Activated T-cell treated with anti-CD3 and anti-CD28 coated beads for 1 hour (primary cell): Measurements from ENCODE around the gene KDM4C.

Experiments used
- DNase-seq: peaks from one replicate; pipeline ENCODE4 v3.0.0-alpha.2; 2020; ENCODE audit warnings: low read depth

The KDM4C gene

DNA sequence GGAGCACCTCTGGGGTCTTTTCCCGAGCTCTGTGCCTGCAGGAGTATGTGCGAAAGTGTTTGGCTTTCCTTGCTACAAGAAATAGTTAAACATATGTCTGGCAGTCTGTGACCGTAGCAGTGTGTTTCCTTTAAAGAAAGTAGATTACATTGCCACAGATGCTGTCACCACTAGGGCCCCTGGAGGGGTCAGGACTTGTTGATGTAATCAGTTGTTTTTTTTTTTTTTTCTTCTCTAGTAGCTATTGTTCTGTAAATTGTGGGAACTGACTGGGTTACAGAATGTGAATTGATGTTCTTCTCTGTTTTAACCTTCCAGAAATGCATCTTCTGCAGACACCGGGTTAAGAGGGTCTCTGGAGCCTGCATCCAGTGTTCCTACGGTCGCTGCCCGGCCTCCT lies 345.6 kb downstream of the KDM4C start:
- no peak for DNase-seq

DNA sequence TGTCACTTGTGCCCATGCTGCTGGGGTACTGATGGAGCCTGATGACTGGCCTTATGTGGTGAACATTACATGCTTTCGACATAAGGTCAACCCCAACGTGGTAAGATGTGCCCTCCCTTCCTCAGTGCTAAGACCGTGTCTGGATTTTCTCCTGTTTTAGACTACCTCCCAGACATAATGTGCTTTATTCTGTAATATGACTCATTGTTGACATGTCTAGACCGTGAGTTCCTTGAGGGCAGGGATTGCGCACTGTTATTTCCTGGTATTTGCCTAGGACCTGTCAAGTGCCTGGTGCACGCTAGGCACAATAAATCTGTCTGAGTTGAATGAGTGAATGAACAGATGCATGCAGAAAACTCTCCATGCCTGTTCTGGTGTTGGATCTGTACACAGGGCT lies 346.0 kb downstream of the KDM4C start:
- DNase-seq: no peak

DNA sequence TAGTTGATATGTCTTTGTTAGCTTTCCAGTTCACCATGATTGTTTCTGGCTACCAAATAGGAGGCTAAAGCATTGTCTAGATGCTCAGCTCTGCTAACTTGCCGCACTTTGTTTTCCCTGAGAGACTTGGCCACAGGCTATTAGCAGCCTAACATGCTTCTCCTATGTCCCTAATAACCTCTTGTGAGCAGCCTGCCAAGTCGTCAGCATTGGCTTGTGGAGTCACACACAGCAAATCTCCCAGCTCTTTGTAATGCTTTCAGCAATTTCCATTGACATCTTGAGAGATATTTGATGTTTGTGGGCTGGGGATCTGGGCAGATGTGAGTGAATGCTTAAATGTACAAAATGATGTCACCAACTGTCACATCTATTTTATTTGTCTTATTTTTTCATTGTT lies 346.9 kb downstream of the KDM4C start:
- no peak for DNase-seq

DNA sequence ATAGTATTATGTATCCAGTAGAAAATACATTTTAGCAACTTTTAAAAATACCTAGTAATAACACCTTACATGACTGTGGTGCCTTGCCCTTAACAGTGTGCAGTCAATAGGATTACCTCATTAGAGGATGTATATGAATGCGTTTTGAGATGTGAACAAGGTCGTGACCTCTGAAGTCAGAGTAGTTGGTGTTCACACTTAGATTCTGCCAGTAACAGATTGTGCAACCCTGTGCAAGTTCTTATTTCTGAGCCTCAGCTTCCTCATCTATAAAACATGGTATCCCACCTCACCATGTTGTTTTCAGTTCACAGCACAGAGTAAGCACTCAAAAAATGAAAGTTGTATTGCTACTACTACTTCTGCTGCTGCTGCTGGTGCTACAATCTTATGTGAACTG lies 347.3 kb downstream of the KDM4C start:
- no peak for DNase-seq

DNA sequence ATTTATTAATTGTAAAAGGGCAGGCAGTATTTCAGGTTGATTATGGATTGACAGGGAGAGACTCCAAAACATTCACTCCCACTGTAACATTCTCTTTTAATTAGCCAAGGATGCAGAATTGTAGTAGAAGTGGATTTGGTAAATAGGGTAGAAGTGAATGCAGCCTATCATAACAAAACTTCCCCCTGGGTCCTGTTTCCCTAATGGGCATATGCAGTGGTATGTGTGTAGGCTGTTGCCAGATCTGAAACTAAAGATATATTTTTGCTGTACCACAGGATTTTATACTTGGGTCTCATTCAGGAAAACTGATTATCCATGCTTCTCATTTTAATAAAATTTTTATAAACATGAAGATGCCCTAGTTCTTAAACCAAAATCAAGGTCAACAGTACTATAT lies 351.2 kb downstream of the KDM4C start:
- no peak for DNase-seq

DNA sequence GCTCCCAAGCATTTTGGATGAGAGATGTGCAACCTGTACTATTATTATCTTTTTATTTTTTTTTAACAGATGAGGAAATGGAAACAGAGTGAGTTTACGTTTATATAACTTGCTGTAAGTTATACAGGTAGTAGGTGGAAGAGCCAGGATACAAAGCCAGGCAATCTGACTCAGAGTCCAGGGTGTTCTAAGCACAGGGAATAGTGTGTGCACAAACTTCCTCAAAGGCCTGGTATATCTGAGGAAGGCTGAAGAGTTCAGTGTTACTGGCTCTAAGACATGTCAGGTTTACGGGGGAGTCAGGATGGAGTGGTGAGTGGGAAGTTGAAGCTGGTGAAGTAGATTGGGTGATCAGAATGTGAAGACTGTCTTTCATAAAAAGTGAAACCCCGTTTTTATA lies 353.6 kb downstream of the KDM4C start:
- no peak for DNase-seq

DNA sequence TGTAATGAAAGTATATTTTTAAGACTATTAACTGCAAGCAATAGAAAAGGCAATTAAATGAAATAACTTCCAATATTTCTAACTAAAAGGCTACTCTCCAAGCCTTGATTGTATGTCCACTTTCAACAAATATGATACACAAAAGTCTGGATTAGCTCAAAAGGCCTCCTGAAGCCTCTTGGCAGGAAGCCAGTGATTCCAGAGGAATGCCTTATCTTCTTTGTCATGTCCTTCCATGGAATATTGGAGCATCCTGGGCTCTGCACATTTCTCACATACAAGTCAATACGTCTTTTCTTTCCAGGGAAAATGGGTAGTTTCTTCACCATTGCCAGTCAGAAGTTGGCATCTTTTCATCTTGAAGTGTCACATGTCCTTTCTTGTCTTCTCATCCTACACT lies 357.8 kb downstream of the KDM4C start:
- no peak for DNase-seq

DNA sequence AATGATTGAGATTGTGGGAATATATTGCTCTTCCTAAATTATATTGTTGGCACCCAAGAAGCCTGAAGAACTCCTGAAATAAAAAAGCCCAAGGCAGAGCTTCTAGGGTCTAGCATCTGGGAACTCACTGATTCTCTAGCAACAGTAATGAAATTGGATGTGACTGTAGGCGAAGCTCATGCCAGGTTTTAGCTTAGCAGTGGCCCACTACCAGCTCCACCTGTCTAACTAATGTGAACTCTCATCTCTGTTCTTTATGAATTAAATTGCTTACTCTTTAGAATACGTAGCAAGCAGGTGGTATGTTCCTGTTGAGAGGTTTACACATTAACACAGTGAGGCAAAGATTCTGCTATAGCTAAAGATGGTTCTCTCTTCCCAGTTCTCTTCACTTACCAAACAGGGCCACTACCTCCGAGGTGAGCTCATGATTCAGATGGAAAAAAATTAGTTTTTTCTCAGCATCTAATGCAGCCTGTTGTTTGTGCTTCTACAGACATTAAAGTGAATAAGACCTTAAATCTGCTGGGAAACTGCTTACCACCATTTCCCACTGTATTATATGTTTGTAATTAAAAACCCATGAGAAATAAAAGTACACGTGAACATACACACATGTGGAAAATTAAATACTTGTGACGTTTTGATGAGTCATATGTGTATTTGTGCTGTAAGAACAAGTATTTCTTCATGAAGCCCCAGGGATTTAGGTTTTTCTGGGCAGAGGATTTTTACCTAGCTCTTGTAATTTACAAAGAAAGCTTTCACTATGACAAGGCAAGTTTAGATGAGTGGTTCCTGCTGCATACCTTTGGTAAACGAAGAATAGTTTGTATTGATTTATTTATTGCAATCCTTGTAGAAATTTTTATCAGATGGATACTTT lies 360.1 kb downstream of the KDM4C start:
- no peak for DNase-seq

DNA sequence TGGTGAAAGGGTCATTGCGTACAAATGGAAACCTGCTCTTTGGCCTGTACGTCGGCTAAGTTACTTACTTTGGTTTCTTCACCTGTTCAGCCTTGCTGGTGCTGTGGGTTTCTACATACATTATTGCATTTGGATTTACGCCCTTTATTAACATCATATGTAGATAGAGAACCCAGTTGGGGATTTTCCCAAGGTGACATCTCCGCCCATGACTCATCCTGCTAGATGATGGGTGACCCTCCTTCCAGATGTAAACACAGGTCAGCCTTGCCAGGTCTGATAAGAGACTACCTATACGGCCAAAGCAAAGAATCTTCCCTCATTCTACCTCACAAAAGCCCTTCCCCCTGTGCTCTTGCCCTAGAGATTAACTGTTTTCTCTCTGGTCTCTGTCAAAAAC lies 360.9 kb downstream of the KDM4C start:
- DNase-seq: no peak

DNA sequence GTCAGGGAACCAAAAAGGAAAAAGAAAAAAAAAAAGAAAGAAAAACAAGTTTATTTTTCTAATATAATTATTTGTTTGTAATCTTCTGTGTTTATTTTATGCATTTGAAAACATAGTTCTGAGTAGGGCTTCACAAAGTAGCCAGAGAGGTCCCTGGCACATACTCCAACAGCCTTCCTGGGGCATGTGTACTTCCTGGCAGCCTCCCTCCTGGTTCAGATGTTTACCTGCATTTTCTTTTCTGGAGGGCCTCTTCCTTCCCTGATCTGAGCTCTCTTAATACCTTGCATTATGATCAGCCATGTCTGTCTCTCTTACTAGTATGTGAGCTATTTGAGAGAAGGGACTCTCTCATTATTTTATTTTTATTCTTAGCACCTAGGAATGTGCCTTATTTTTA lies 361.8 kb downstream of the KDM4C start:
- no peak for DNase-seq

DNA sequence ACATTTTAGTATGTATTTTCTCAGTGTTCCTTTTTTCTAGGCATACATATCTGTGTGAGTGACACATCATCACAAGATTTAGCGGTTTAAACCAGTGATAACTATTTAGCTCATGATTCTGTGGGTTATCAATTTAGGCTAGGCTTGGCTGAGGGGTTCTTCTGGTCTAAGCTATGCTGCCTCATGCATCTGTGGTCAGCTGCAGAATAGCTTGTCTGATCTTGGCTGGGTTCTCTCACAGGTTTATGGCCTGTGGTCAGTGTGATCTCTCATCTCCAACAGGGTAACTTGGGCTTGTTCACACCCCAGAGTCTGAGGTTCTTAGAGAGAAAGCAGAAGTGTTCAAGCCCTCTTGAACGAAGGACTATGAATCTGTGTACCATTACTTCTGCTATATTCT lies 363.3 kb downstream of the KDM4C start:
- DNase-seq: no peak

DNA sequence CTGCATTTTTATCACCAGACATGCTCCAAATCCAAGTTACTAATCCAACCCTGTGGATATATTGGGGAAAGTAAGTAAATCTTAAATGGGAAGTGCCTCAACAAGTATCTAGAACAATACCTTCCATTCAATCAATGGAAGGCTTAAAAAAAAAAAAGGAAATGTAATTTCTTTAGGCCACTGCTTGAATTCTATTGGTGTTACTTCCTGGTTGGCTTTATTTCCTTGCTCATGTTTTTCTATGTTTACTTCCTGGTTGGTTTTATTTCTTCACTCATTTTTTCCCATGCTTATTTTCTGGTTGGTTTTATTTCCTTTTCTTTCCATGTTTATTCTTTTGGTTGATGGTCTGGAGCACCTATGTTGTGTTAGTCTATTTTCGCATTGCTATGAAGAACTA lies 363.9 kb downstream of the KDM4C start:
- DNase-seq: no peak

DNA sequence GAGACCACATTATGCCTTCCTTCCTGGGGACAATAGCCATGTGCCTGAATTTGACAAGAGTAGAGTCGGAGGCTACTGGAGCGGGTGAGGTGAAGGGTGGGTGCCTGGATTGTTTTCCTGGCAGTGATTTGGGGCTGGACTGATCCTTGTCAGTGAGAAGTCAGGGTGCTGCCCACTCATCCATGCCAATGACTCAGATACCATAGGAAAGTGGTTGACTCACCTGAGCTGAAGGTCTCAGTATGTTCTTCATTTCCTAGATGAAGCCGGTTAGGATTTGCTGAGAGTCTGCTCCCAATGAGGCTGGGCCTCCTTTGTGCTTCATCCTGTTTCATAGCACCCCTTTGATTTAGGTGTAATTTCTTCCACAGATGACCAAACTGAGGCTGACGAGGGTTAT lies 366.0 kb downstream of the KDM4C start:
- no peak for DNase-seq

DNA sequence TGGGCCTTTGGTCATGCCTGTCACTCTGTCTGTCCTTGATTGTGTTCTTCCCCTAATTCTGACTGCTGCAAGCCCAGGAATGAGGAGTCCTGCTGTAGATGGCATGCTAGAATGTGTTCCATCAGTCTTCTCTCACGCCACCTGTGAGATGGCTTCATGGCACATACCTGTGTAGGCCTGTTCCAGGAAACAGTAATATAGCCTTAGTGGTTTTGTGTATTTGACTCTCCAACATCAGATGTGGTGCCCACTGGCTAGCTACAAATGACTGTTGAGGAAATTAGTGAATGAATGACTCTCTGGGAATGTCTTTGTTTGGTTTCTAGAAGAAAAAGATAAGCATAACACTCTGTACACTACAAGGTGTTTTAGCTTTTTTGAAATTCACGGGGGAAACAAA lies 367.5 kb downstream of the KDM4C start:
- no peak for DNase-seq

DNA sequence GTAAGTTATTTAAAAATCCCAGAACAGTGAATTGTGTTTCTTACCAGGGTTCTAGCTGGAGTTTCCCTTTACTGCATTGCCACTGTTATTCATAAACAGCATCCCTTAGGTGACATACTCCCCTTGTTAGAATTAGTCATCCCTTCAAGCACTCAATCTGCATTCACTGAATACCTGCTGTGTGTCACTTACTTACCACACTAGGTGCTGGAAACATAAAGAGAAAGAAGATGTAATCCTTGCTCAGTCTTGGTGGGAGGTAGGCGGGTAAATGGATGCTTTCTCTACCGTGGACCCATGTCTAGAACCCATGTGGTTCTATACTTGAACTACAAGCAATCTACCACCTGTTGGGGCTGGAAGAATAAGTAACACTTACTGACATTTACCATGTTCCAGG lies 371.6 kb downstream of the KDM4C start:
- DNase-seq: no peak

DNA sequence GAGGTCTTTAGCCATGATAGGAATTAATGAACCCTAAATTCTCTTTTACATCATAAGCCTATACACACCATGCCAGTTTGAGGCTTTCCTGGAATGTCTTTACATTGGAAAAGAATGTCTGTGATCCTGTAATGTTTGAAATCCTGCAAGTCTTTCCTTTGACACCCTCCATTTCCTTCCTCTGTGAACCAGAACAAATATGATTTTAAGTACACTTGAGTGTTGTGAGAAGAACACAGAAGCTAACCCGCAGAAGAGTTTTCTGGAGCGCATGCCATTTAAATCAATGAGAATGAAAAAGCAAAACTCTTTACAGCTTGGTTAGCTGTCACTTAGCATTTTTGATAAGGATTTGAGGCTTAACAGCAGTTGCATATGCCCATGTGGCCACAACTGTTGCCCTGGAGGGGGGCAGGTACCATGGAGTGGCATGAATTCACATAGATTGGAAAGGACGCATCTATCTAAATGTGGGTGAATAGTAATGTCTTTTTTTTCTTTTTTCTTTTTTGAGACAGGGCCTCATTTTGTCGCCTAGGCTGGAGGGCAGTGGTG lies 372.6 kb downstream of the KDM4C start:
- DNase-seq: no peak

DNA sequence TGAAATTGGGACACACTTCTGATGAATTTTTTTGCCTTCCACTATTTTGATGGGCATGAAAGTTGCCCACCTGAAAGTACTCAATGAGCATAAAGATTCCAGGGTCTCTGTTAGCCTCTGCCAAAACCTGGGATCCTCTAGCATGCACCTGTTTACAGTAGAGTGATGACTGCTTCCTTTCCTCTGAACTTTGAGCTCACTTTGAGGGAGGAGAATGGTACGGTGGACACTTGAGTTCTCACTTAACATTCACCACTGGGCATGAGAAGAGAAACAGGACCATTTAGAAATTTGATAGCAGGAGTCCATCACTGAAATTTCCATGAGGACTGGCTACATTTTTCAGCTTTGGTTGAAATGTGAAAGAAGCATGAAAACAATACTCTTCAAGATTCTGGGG lies 374.8 kb downstream of the KDM4C start:
- no peak for DNase-seq

DNA sequence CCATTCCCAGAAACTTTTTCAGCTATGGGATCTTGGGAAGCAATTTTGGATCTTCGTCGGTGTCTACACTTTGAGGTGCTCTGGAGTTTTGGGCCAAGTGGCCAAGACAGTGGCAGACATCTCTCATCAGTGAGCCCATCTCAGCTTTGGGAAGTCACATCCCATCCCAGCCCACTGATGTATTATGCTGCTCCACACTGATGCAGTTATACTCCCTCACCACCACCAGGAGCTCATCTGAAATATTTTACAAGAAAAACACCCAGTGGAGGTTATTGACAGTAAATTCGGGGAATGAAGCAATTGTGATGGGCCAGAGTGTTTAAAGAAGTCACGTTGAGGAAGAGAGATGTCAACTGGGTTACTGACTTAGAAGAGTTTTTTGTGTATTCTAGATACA lies 378.0 kb downstream of the KDM4C start:
- no peak for DNase-seq

DNA sequence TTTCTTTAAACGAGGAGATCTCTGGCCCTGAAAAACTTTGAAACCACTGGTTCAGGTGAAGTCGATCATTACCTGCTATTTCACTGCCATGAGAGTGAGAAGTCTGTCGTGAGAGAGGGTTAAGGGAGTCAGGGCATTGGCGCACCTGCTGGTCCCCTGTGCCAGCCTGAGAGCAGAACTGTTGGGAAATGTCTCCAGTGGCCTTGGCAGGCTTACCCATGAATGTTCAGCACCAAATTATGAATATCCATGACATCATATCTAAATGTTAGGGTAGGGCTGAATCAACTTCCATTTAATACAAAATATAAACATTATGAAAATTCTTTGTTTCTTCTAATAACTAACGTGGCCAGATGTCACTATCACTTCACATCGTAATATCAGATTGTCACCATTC lies 379.3 kb downstream of the KDM4C start:
- DNase-seq: no peak

DNA sequence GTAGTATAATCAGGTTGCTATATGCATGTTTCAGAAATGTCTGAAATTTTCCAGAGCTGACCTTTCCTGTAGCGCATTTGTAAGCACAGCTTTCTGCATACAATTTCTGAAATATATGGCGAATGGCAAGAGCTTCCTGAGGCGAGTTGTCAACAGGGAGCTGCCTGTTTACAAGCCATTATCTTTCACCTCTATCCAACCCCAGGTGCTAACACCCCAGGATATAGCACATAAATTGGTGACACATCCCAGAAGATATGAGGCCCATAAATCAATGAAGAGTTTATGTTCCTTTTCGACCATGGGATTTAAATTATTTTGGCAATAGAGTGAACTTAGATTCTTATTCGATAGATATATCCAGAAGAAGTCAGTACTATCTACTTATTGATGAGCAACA lies 379.8 kb downstream of the KDM4C start:
- no peak for DNase-seq

DNA sequence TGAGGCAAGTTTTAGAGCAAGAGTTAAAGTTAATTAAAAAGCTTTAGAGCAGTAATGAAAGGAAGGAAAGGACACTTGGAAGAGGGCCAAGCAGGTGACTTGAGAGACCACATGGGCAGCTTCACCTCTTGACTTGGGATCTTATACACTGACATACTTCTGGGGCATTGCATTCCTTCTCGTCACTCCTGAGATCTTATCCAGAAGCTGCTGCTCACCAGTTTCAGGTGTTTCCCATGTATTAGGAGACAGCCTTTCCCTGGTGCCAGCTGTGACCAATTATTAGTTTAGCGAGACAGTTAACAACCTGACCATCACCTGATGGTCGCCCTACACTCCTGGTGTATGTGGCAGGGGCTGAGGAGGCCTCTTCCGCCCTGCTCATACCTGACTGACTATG lies 382.1 kb downstream of the KDM4C start:
- DNase-seq: no peak

DNA sequence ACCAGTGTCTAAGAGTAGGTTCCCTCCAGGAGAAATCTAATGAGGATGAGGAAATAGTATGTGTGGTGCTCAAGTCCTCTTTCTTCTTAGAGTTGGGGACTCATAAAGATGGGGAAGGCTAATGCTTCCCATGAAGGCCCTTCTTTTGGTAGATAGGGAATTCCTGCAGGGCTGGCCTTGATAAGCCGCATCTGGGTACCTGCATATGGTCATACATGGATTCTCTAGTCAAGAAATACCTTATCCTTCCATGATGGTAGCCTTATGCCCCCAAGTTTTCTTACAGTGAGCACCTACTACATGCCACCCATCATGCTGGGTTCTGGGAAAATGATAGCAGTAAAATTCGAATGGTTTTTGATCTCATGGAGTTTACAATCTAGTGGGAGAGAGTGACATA lies 382.6 kb downstream of the KDM4C start:
- DNase-seq: no peak

DNA sequence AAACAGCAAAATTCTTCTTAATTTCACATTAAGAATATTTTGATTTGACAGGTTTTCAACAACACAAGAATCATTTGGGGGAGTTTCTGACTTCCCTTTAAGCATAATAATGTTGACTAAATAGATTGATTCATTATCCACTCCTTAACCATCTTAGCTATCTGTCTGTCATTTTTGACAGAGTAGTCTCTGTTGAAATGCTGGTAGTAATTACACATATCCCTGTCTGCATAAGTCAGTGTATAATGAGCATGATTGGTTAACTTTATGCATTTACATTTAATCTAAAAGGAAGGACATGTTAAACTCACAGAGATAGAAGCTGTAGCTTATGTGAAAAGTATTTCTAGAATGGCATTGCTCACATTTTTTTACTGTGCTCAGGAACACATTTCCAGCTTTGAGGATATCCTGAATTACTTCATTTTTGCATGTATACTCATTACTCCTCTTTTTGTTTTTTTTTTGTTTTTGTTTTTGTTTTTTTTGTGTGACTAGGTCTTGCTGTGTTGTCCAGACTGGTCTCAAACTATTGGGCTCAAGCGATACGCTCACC lies 385.9 kb downstream of the KDM4C start:
- no peak for DNase-seq
